Stimulated activated CD8-positive, alpha-beta memory T cell treated with anti-CD3 and anti-CD28 coated beads, Interleukin-7, amount 100 ng/mL, for 4 hours (primary cell): ENCODE results near the gene ING1.

ENCODE experiments used
- DNase-seq, 2 donors: peaks; one replicate each; pipeline ENCODE4 v3.0.0-alpha.2; 2020; ENCODE audit warnings: low read depth in 2 of 2

The ING1 gene

DNA sequence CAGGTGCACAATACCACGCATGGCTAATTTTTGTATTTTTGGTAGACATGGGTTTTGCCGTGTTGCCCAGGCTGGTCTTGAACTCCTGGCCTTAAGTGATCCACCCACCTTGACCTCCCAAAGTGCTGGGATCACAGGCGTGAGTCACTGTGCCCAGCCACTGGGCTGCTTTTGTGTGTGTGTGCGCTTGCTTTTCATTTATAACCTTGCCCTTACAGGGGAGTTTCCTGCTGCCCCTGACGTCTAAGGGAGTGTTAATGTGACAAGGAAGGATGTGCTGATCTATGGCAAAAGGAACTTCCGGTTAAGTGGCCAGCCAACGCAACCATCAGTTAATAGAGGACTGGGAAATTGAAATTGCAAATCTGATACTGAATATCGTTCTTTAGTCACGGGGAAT lies 57.7 kb downstream of the ING1 start:
- DNase-seq: no peak

DNA sequence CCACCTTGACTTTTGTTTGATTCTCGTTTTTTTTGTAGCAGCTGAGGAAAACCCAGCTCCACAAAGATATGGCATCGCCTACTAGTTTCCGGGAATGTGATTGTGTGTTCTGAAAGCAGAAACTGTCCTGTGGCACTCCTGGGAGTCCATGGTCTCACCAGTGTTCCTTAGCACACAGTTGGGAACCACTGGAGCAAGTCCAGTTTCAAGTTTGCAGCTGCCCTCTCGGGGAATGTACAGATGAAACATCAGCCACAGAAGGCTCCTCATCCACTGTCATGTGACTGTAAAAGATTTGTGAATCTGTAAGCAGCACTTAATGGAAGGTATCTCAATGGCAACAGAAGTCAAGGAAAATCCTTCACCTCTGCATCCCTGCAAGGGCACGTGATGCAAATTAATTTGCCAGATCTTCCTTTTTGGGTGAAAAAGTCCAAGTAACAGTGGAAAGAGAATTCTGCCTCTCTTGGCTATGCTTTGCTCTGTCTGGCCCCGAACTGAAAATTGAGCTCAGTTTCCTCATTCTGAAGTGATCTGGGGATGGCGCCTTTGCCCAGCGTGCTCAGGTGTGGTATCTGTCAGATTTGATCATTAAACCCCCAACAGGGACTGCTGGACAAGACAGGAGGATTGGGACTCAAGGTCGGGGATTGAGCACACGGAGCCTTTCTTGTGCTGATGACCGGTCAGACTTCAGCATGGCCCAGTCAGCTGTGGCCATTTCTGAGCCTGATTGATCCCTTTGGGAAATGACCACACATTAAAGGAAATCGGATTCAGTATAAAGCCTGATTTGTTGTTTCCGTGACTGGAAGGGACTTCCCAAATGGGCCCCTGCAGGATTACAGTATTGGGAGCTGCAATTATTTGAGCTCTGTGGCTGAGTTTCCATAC lies 58.8 kb downstream of the ING1 start:
- DNase-seq: no peak
